K562 (cell line): ENCODE data around the gene UBE3D. TPM values are rescaled to one million over a fixed set of nuclear protein-coding genes. Genes with fewer than 3 reads are reported as not detected.

ENCODE experiments used
- ATF7 ChIP-seq: fragments of 450-650 bp; IDR thresholded peaks from 2 replicates; pipeline ENCODE4 v1.7.1; 2014; ENCODE audit warnings: mild to moderate bottlenecking, moderate library complexity
- CREB3 ChIP-seq: fragments of 450-650 bp; conservative IDR thresholded peaks from 2 replicates; pipeline ENCODE4 v1.6.1; 2016; ENCODE audit warnings: missing genetic modification characterization, low read depth, mild to moderate bottlenecking, missing compliant biosample characterization, moderate library complexity
- E2F8 ChIP-seq: fragments of 450-650 bp; IDR thresholded peaks from 2 replicates; pipeline ENCODE4 v1.7.1; 2018; ENCODE audit warnings: mild to moderate bottlenecking, low read depth; ENCODE audit not compliant: partially characterized antibody
- EP300 ChIP-seq: IDR thresholded peaks from 2 replicates; pipeline ENCODE4 v1.6.1; 2012; ENCODE audit warnings: low read length, improper control_type of control experiment
- ESRRA ChIP-seq: fragments of 450-650 bp; IDR thresholded peaks from 2 replicates; pipeline ENCODE4 v1.6.1; 2014; ENCODE audit warnings: low read depth, mild to moderate bottlenecking, moderate library complexity, borderline replicate concordance
- EWSR1 ChIP-seq: fragments of 450-650 bp; IDR thresholded peaks from 2 replicates; pipeline ENCODE4 v1.6.1; 2018; ENCODE audit warnings: borderline replicate concordance, mild to moderate bottlenecking, low read depth, moderate library complexity; ENCODE audit not compliant: partially characterized antibody
- FOXA1 ChIP-seq: fragments of 450-650 bp; IDR thresholded peaks from 2 replicates; pipeline ENCODE4 v1.6.1; 2016; ENCODE audit warnings: mild to moderate bottlenecking, borderline replicate concordance
- HEY1 ChIP-seq: fragments of 250-450 bp; sonication (Bioruptor Pico); IDR thresholded peaks from 2 replicates; pipeline ENCODE4 v1.5.0; 2020; ENCODE audit warnings: mild to moderate bottlenecking, moderate library complexity, borderline replicate concordance
- NFIC ChIP-seq: fragments of 450-650 bp; IDR thresholded peaks from 2 replicates; pipeline ENCODE4 v1.6.1; 2017; ENCODE audit warnings: mild to moderate bottlenecking, inconsistent platforms
- SMARCE1 ChIP-seq: fragments of 450-650 bp; IDR thresholded peaks from 2 replicates; pipeline ENCODE4 v1.7.1; 2016; ENCODE audit warnings: mild to moderate bottlenecking
- SPI1 ChIP-seq: IDR thresholded peaks from 2 replicates; pipeline ENCODE4 v1.6.1; 2011; ENCODE audit warnings: low read depth, low read length, control low read depth, borderline replicate concordance
- TAL1 ChIP-seq: fragments of 450-650 bp; IDR thresholded peaks from 2 replicates; pipeline ENCODE4 v1.6.1; 2016; ENCODE audit warnings: mild to moderate bottlenecking
- TCF3 ChIP-seq: sonication (generic); formaldehyde crosslinking; IDR thresholded peaks from 2 replicates; pipeline ENCODE4 v1.4.0; 2020; ENCODE audit warnings: mild to moderate bottlenecking, missing genetic modification reagents
- THRA ChIP-seq: fragments of 450-650 bp; IDR thresholded peaks from 2 replicates; pipeline ENCODE4 v1.6.1; 2017; ENCODE audit warnings: mild to moderate bottlenecking, moderate library complexity
- VEZF1 ChIP-seq: fragments of 200-800 bp; sonication (Bioruptor generic); IDR thresholded peaks from 2 replicates; pipeline ENCODE4 v1.6.1; 2017; ENCODE audit warnings: missing genetic modification characterization, missing compliant biosample characterization
- ZNF408 ChIP-seq: fragments of 250-450 bp; sonication (Bioruptor Pico); IDR thresholded peaks from 2 replicates; pipeline ENCODE4 v1.4.0; 2020; ENCODE audit warnings: low read depth, mild to moderate bottlenecking, moderate library complexity
- ZNF518B ChIP-seq: fragments of 250-450 bp; sonication (Bioruptor Pico); IDR thresholded peaks from 2 replicates; pipeline ENCODE4 v1.5.0; 2021; ENCODE audit warnings: mild to moderate bottlenecking, moderate library complexity
- polyA plus RNA-seq, 8 experiments: library from polyadenylated mRNA; depleted of rRNA in 4 of 8; stranded (reverse) in 5 of 8; unstranded in 3 of 8; fragments of >200 nt; fragmentation: Nextera tagmentation in 2 of 8; fragmentation: Illumina TruSeq in 1 of 8; extraction: Ambion mirVana in 2 of 8; extraction: Trizol in 1 of 8; gene quantifications; 2 replicates each; pipeline versions ENCODE4 v1.2.1 to v1.2.3, GENCODE V29; 2011 to 2014; ENCODE audit warnings: inconsistent platforms in 1 of 8, missing spikeins in 1 of 8
- total RNA-seq, 7 experiments: library from RNA; depleted of rRNA in 6 of 7; stranded (reverse); fragments of >200 nt in 6 of 7; fragmentation: Illumina TruSeq in 2 of 7; extraction: Trizol in 2 of 7; gene quantifications; 2 replicates each; pipeline versions ENCODE4 v1.2.1 to v1.2.3, GENCODE V29; 2011 to 2021; ENCODE audit warnings: low replicate concordance in 1 of 7

UBE3D gene
- total and polyA plus RNA-seq, 9 of the 15 experiments (the other 6 are each of a cell fraction or from before 2014, with no cell fraction given), result 9.4 to 17.6 (median 11.9) TPM

- TF ChIP-seq E2F8 (no peak), CREB3 (0 out of 2 replicates have a peak, but pooled peaks have one; percentile 35), HEY1 (no peak), TCF3 (CRISPR knock-in tag) (peak; percentile 36; the same call in 1 of the 2 replicates), ATF7 (peak; percentile 88), SMARCE1 (0 out of 2 replicates have a peak, but pooled peaks have one; percentile 46), ZNF518B (CRISPR knock-in tag) (no peak), EP300 (peak; percentile 64), VEZF1 (CRISPR knock-in tag) (0 out of 2 replicates have a peak, but pooled peaks have one; percentile 3), TAL1 (peak; percentile 59), EWSR1 (no peak), NFIC (0 out of 2 replicates have a peak, but pooled peaks have one; percentile 7), THRA (peak; percentile 82), FOXA1 (no peak), SPI1 (peak; percentile 45; the same call in 1 of the 2 replicates), ESRRA (peak; percentile 77; the same call in 1 of the 2 replicates), ZNF408 (CRISPR knock-in tag) (no peak)
Observed at GRCh38 chr6:83006270-83006905, 59.3 kb downstream of the UBE3D start (continued).
